HG03196 (cell line): ENCODE measurements around the gene MLLT1.

ENCODE experiments used
- ATAC-seq: cut with Tn5 transposase; IDR thresholded peaks from one replicate; pipeline ENCODE4 v1.9.1; 2021; ENCODE audit not compliant: unreplicated experiment

Gene MLLT1

GRCh38 chr19:6223461-6224307 lies 56.1 kb downstream of the MLLT1 start:
- ATAC-seq, result no peak

- no peak for ATAC-seq
These were observed 56.9 kb downstream of the MLLT1 start for GRCh38 chr19:6222884-6223283.

GRCh38 chr19:6221878-6222746 lies 57.7 kb downstream of the MLLT1 start:
- ATAC-seq, result no peak

- no peak for ATAC-seq
These were observed 58.4 kb downstream of the MLLT1 start for GRCh38 chr19:6221220-6221877.

- ATAC-seq, result no peak
These were observed 59.2 kb downstream of the MLLT1 start for GRCh38 chr19:6220385-6221191.

- ATAC-seq, result no peak
These were observed 60.0 kb downstream of the MLLT1 start for GRCh38 chr19:6219586-6220290.

GRCh38 chr19:6219147-6219525 lies 60.6 kb downstream of the MLLT1 start:
- ATAC-seq, result no peak

GRCh38 chr19:6218491-6219146 lies 61.2 kb downstream of the MLLT1 start:
- ATAC-seq, result no peak

- no peak for ATAC-seq
These were observed 61.9 kb downstream of the MLLT1 start for GRCh38 chr19:6217752-6218334.

- ATAC-seq, result no peak
These were observed 62.6 kb downstream of the MLLT1 start for GRCh38 chr19:6216996-6217751.

GRCh38 chr19:6216236-6216995 lies 63.4 kb downstream of the MLLT1 start:
- no peak for ATAC-seq

- no peak for ATAC-seq
These were observed 64.0 kb downstream of the MLLT1 start for GRCh38 chr19:6215701-6216235.

- no peak for ATAC-seq
These were observed 64.8 kb downstream of the MLLT1 start for GRCh38 chr19:6214881-6215541.

- no peak for ATAC-seq
These were observed 65.8 kb downstream of the MLLT1 start for GRCh38 chr19:6213696-6214641.

GRCh38 chr19:6213266-6213595 lies 66.5 kb downstream of the MLLT1 start:
- no peak for ATAC-seq
